Measurements from ENCODE around the gene RGS16. TPM values are rescaled to one million over a fixed set of nuclear protein-coding genes. Genes with fewer than 3 reads are reported as not detected.

RGS16 gene
- total and polyA plus RNA-seq, 9 of the 15 experiments (the other 6 are each of a cell fraction or from before 2014, with no cell fraction given) = 0.07 to 0.55 (median 0.36) TPM

- FAIRE-seq = no peak
Observed at GRCh38 chr1:182635871-182636270, 31.7 kb upstream of the RGS16 start.

More at GRCh38 chr1:182635871-182636270, 31.7 kb upstream of the RGS16 start:
- Histone ChIP-seq H3K79me2 (ENCODE audit: control insufficient read depth, insufficient read depth, low read length) (no peaks in the 10 kb centered on the region), H3K9me3 (replicated peaks; ENCODE audit: control insufficient read depth, insufficient read depth, low read depth, low read length) (no peaks in the 10 kb centered on the region), H3K4me3 (no peak overlapping the region), H3K27me3 (ENCODE audit: control insufficient read depth in 2 of 2, insufficient read depth in 2 of 2, low read length in 2 of 2) (peaks cover 38 to 53% of the 10 kb centered on the region in 2 experiments; a peak in 4 of 5 replicates), H3K4me1 (replicated peaks in 1 of 2; ENCODE audit: control insufficient read depth in 2 of 2, insufficient read depth in 2 of 2, low read length in 2 of 2) (no peaks in the 10 kb centered on the region; a peak in 1 of 5 replicates), H3K27ac (ENCODE audit: extremely low read depth, low read depth, low read length) (no peak overlapping the region), H3K36me3 (ENCODE audit: control insufficient read depth, insufficient read depth, low read length) (no peaks in the 10 kb centered on the region), H3K9ac (ENCODE audit: insufficient read depth in 1 of 2, low read depth in 2 of 2, low read length in 2 of 2) (no peak overlapping the region), H3K9me1 (ENCODE audit: control insufficient read depth, insufficient read depth, low read length) (no peaks in the 10 kb centered on the region), H2AFZ (ENCODE audit: low read depth, low read length) (no peak overlapping the region), H3K4me2 (ENCODE audit: insufficient read depth, low read length) (no peak overlapping the region), H4K20me1 (replicated peaks; ENCODE audit: control insufficient read depth, insufficient read depth, low read length) (0 out of 2 replicates have a peak, but pooled peaks cover 3% of the 10 kb centered on the region)
- DNase-seq (ENCODE audit: extremely low read depth in 1 of 4, low spot score in 3 of 4) (no peak), ATAC-seq (no peak)
- CTCF ChIA-PET (ENCODE audit: low intra/inter-chr PET ratio) = no interaction called here
- in situ Hi-C loops (cut with MboI) (no loop called here), intact Hi-C loops (cut with micrococcal nuclease) (no loop called here)
- WGBS (ENCODE audit: insufficient coverage, low coverage, missing lambda C conversion rate) = 0% methylated on average over 2 of the region's 2 CpGs
- POLR2A ChIA-PET = interaction anchor here (0.5 to 0.6 kb wide), 2 partner anchors 14 to 25 kb away, joined by 3 read pairs; no protein-coding TSS in a partner anchor
- BruUV-seq (replicated peaks) = no TSS peak
- no peak for TF ChIP-seq XRCC4 (IDR thresholded peaks at IDR 0.05; ENCODE audit: extremely low read depth, insufficient read depth, insufficient read length)
- TF ChIP-seq SNAPC5 (CRISPR knock-in tag; IDR thresholded peaks at IDR 0.05) = no peak
- no peak for TF ChIP-seq PHF20 (IDR thresholded peaks at IDR 0.05; ENCODE audit: partially characterized antibody)
- no peak for TF ChIP-seq DEAF1 (CRISPR knock-in tag; IDR thresholded peaks at IDR 0.05)

Data from K562 (cell line).